Calu3 (cell line): ENCODE data around the gene SMC6. TPM values are rescaled to one million over a fixed set of nuclear protein-coding genes. Genes with fewer than 3 reads are reported as not detected.

Experiments used
- BruUV-seq: library from RNA; stranded (reverse); fragments of 400-500 nt; replicated peaks from 2 replicates; lab custom pipeline; 2021; lab: Mats Ljungman, UMichigan
- CTCF ChIA-PET: fragments of 300-600 bp; sonication (Branson Sonifier 250); formaldehyde crosslinking; loops from one replicate; lab custom pipeline; 2022; ENCODE audit warnings: antibody characterized with exemption; lab: Charles Lee
- DNase-seq: peaks from one replicate; pipeline ENCODE4 v3.0.0; 2022
- H3K27ac Mint-ChIP-seq: one replicate; pipeline ENCODE4 v1.8.0; 2022; ENCODE audit warnings: mixed read lengths; ENCODE audit not compliant: unreplicated experiment
- H3K27me3 Mint-ChIP-seq: one replicate; pipeline ENCODE4 v1.8.0; 2022; ENCODE audit warnings: mixed read lengths; ENCODE audit not compliant: unreplicated experiment
- H3K36me3 Mint-ChIP-seq: one replicate; pipeline ENCODE4 v1.8.0; 2022; ENCODE audit warnings: mild to moderate bottlenecking, moderate library complexity, mixed read lengths; ENCODE audit not compliant: insufficient read depth, unreplicated experiment
- H3K4me1 Mint-ChIP-seq: one replicate; pipeline ENCODE4 v1.8.0; 2022; ENCODE audit warnings: mild to moderate bottlenecking, low read depth, mixed read lengths; ENCODE audit not compliant: unreplicated experiment
- H3K4me3 Mint-ChIP-seq: one replicate; pipeline ENCODE4 v1.8.0; 2022; ENCODE audit warnings: mild to moderate bottlenecking, low read depth, moderate library complexity, mixed read lengths; ENCODE audit not compliant: unreplicated experiment
- H3K9me3 Mint-ChIP-seq: one replicate; pipeline ENCODE4 v1.8.0; 2022; ENCODE audit warnings: low read depth, mixed read lengths; ENCODE audit not compliant: unreplicated experiment
- CTCF ChIP-seq: fragments of 200-600 bp; IDR thresholded peaks from one replicate; pipeline ENCODE4 v1.8.0; 2022; ENCODE audit warnings: antibody characterized with exemption; ENCODE audit not compliant: unreplicated experiment
- intact Hi-C: fragments of 100-400 bp; cut with micrococcal nuclease; formaldehyde crosslinking; loops from one replicate; pipeline ENCODE4 v1.10.0; 2022; ENCODE audit not compliant: unreplicated experiment
- total RNA-seq: library from RNA; stranded (reverse); gene quantifications from 2 replicates; pipeline ENCODE4 v1.2.3, GENCODE V29; 2022

Gene SMC6
- total RNA-seq, 1 experiment from 2014 or later = 31.6 TPM

DNA sequence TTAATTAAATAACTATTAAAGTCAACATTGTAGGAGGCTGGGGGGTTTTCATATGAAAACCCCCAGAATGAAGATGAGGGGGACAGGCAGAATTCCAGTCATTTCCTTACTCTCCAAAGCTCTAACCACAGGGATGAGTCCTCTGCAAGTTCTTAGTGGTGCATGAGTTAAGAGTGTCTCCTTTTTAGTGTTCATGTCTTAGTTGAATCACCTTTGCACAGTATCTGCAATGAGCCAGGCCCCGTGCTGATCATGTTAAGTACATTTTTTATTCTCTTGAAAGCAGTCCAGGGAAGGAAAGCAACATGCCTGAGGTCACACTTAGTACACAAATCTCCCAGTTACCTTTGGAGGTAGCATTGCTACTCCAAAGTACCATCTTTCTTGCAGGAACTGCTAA, 36.9 kb upstream of the SMC6 start:
- Mint-ChIP-seq H3K27ac (no peak overlapping the region), H3K4me1 (no peaks in the 10 kb centered on the region), H3K36me3 (no peaks in the 10 kb centered on the region), H3K27me3 (peaks cover 42% of the 10 kb centered on the region), H3K9me3 (no peaks in the 10 kb centered on the region), H3K4me3 (no peak overlapping the region)
- BruUV-seq = no TSS peak
- intact Hi-C loops = no loop called here
- no peak for TF ChIP-seq CTCF
- CTCF ChIA-PET = no interaction called here
- no peak for DNase-seq

- no TSS peak for BruUV-seq
- intact Hi-C loops = no loop called here
- CTCF ChIA-PET = no interaction called here
Measured at GRCh38 chr2:17788773-17789172, 35.2 kb upstream of the SMC6 start.

GRCh38 chr2:17786727-17787126, 33.1 kb upstream of the SMC6 start:
- no TSS peak for BruUV-seq
- intact Hi-C loops = no loop called here
- TF ChIP-seq CTCF = no peak
- peaks cover 15% of the 10 kb centered on the region for H3K27me3 Mint-ChIP-seq
- H3K27ac Mint-ChIP-seq = no peak overlapping the region
- H3K36me3 Mint-ChIP-seq = no peaks in the 10 kb centered on the region
- CTCF ChIA-PET = no interaction called here
- no peaks in the 10 kb centered on the region for H3K4me1 Mint-ChIP-seq
- DNase-seq = no peak
- H3K9me3 Mint-ChIP-seq = no peaks in the 10 kb centered on the region
- H3K4me3 Mint-ChIP-seq = no peak overlapping the region

More at GRCh38 chr2:17788773-17789172, 35.2 kb upstream of the SMC6 start:
- no peaks in the 10 kb centered on the region for H3K4me1 Mint-ChIP-seq
- no peak for DNase-seq
- no peaks in the 10 kb centered on the region for H3K9me3 Mint-ChIP-seq
- no peak for TF ChIP-seq CTCF
- no peak overlapping the region for H3K4me3 Mint-ChIP-seq
- no peak overlapping the region for H3K27ac Mint-ChIP-seq
- no peaks in the 10 kb centered on the region for H3K36me3 Mint-ChIP-seq
- H3K27me3 Mint-ChIP-seq = peaks cover 32% of the 10 kb centered on the region

DNA sequence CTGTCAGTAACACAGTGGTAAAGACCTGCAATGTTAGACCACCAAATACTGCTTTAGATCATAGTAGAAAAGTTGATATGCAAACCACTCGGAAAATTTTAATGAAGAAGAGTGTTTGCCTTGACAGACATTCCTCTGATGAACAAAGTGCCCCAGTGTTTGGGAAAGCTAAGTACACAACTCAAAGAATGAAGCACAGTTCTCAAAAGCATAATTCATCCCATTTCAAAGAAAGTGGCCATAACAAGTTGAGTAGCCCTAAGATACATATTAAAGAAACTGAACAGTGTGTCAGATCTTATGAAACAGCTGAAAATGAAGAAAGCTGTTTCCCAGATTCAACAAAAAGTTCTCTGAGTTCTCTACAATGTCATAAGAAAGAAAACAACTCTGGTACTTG, 27.9 kb upstream of the SMC6 start:
- CTCF ChIA-PET = no interaction called here
- Mint-ChIP-seq H3K4me1 (no peaks in the 10 kb centered on the region), H3K9me3 (no peaks in the 10 kb centered on the region), H3K27ac (no peak overlapping the region), H3K36me3 (peaks cover 6% of the 10 kb centered on the region), H3K27me3 (no peaks in the 10 kb centered on the region), H3K4me3 (no peak overlapping the region)
- no TSS peak for BruUV-seq
- intact Hi-C loops = no loop called here
- TF ChIP-seq CTCF = no peak
- no peak for DNase-seq
